Cardiac septum (tissue), 1 donor: Measurements from ENCODE around the gene RBM33. TPM values are rescaled to one million over a fixed set of nuclear protein-coding genes. Genes with fewer than 3 reads are reported as not detected.

ENCODE experiments used
- DNase-seq: peaks from one replicate; pipeline ENCODE4 v3.0.0-alpha.2; 2020; ENCODE audit warnings: low spot score
- intact Hi-C: fragments of 100-400 bp; cut with DNase I; formaldehyde crosslinking; loops from one replicate; pipeline ENCODE4 v1.14.0; 2022
- total RNA-seq: library from RNA; stranded (reverse); fragmentation: NEBNext Ultra II Directional; extraction: Animal tissue kit (Norgen Biotek cat#: 25700); gene quantifications from one replicate; pipeline ENCODE4 v1.2.1, GENCODE V29; 2021
- donor health status: DM: no; HTN: no; CAD: no.

RBM33 gene
- total RNA-seq, 1 donor from 2014 or later, result 41.4 TPM

- intact Hi-C loops, result no loop called here
- no peak for DNase-seq
Observed at GRCh38 chr7:155621418-155621980, 23.0 kb upstream of the RBM33 start.

- intact Hi-C loops, result no loop called here
- DNase-seq, result no peak
Observed at GRCh38 chr7:155624412-155624811, 20.0 kb upstream of the RBM33 start.

DNA sequence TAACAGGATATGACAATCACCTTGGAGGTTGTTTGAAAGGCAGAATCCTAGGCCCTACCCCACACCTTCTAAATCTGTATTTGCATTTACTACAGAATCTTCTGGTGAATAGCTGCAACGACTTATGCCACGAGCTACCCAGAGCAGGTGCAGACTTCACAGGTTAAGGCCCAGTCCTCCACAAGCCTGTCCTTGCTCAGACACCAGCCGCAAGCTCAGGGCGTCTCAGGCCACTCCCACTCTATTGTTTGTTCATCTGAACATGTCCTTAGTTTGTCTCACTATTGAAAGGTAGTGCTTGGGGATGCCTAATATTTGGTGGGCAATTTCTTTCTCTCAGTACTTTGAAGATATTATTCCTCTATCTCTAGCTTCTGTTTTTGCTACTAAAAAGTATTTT lies 18.9 kb upstream of the RBM33 start:
- DNase-seq, result no peak
- intact Hi-C loops, result no loop called here

DNA sequence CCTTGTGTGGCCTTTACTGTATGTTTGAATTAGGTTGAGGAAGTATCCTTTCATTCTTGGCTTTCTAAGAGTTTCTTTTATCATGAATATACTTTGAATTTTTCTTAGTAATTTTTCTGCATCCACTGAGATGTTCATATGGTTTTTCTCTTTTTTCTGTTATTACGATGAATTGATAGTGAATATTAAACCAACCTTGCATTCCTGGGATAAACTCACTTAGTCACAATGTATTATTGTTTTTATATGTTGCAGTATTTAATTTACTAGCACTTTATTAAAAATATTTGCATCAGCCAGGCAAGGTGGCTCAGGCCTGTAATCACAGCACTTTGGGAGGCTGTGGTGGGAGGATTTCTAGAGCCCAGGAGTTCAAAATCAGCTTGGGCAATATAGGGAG lies 15.3 kb upstream of the RBM33 start:
- intact Hi-C loops, result no loop called here
- DNase-seq, result no peak

DNA sequence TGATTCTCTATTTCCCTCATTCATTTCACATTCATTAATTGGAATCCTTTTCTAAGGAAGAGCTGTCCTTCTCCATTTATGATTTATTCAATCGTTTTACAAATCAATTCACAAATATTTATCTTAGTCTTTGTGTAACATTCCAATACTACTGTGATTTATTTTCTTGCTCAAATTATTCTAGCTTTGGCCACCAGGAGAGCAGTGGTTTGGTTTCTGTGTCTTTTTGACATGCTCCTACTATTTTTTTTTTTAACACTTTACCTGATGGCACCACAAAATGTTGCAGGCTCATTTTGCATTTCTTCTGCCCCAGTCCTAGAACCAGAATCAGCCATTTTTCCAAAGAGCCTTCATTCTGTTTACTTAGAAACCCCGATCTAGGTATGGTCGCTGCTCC lies 13.3 kb upstream of the RBM33 start:
- no peak for DNase-seq
- intact Hi-C loops, result no loop called here

DNA sequence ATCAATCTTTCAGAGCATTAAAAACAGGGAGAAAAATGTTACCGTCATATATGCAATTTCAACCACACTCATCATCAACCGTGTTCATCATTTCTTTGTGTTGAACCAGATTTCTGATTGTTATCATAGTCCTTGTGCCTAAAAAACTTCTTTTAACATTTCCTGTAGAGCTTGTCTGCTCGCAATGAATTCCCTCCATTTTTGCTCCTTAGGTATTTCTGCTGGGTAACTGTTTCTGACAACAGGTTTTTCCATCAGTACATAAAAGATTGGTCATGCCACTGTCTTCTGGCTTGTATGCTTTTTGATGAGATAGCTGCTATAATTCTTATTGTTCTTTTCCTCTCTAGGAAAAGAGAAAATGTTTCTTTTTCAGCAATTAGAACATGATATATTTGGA lies 8.6 kb upstream of the RBM33 start:
- no peak for DNase-seq

GRCh38 chr7:155637155-155637554 lies 7.3 kb upstream of the RBM33 start:
- intact Hi-C loops, result no loop called here
- no peak for DNase-seq

More for the DNA sequence above, 8.6 kb upstream of the RBM33 start:
- intact Hi-C loops, result no loop called here

GRCh38 chr7:155638366-155638765 lies 6.1 kb upstream of the RBM33 start:
- DNase-seq, result no peak
- intact Hi-C loops, result no loop called here

DNA sequence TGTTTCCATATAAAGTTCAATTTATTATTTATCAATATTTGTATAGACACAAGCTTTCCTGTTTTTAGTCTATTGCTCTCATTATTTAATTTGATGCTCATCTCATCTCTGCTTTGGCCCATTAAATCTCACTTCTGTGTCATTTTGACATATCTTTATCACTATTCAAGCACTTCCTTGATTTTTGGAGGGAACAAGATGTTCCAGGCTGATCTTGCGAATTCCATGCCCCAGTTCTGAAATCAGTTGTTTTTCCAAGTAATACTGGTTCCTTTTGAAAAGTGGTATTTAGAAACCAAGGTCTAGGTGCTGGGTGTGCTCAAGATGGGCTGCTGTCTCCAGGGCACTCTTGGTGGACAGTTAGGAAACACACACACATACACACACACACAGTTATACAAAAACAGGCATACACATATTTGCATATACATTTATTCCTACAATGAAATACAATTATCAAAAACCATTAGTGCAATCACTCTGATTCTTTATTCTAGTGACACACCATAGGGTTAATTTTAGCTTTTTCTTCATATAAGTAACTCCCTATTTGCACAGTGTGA lies 4.4 kb upstream of the RBM33 start:
- intact Hi-C loops, result loop anchor here (5.0 kb wide), 1 partner anchor 102 kb away; no protein-coding TSS in a partner anchor

DNA sequence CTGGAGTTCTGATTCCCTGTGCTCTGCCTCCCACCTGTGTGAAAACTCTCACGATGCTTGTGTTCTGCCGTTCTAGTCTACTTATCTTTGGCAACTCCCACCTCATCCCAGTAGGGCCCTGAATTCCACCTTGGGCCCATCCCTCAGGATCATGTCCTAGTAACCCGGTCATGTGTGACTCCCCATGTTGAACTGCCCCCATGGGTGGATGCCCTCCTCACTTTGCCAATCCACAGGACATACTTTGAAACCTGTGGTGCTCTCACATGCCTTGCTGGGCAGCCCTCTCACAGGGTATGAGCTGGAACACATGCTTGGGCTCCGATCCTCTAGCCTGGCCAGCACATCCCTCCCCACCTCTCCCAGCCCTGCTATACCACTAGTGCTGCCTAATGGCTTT lies 3.8 kb upstream of the RBM33 start:
- DNase-seq, result no peak
- intact Hi-C loops, result loop anchor here (5.0 kb wide), 1 partner anchor 102 kb away; no protein-coding TSS in a partner anchor

More for the DNA sequence above, 4.4 kb upstream of the RBM33 start:
- DNase-seq, result no peak

DNA sequence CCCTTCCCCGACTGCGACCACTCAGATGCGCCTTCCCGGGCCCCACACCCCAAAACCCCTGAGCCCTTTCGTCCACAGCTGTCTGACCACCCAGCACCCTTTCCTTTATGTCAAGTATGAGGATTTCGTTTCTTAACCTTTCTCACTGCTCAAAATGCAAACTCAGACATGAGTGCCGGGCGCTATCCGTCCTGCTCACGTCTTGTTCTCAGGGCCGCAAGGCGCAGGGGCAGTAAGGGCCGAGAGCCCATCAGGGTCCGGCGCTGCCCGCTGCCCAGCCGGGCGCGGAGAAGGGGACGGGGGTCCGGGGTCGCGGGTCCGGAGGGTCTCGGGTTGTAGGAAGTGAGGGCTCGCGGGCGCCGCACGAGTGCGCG lies 670 bp upstream of the RBM33 start:
- intact Hi-C loops, result loop anchor here (5.0 kb wide), 1 partner anchor 99 kb away; no protein-coding TSS in a partner anchor
- DNase-seq, result no peak

DNA sequence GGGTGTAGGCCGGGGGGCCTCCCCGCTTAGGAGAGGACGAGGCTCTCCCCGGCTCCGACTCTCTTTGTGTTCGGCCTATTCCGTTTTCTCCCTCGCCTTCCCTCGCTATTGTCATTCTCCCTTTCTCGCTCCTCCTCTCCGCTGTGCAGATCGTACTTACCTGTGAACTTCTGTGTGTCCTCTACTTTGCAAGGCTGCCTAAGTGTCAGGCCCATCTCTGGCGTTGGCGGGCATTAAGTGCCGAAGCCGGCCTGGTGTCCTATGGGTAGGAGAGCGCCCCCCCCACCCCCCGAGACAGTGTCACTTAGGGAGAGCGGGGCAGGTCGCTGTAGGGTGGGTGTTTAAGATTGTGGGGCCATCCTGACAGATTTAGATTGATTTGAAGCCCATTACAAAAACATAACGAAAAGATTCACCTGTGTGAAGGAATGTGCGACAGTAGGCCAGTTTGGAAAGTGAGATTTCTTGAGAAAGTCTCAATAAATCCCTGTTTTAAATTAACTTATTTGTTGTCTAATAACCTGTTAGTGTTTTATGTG lies 579 bp downstream of the RBM33 start:
- intact Hi-C loops, result loop anchor here (5.0 kb wide), 1 partner anchor 97 kb away; no protein-coding TSS in a partner anchor

GRCh38 chr7:155645662-155646061 lies 1.2 kb downstream of the RBM33 start:
- intact Hi-C loops, result no loop called here

More for the DNA sequence above, 579 bp downstream of the RBM33 start:
- DNase-seq, result no peak

DNA sequence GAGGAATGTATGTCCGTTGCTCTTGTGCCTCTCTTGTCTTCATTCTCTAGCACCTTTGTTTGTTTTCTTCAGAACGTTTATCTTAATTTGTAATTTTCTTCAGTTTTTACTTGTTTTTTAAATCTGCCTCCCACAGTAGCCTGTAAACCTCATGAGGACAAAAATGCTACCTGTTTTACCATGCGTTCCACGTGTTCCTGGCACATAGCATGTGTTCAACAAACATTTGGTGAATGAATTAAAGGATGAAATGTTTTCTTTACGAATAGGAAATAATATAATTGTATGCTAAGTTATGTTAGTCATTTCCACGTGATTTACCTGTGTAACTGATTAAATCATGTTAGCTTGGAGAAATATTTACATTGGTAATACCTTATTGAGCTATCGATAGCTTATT lies 2.2 kb downstream of the RBM33 start:
- intact Hi-C loops, result no loop called here
- DNase-seq, result no peak

More at GRCh38 chr7:155645662-155646061, 1.2 kb downstream of the RBM33 start:
- DNase-seq, result no peak

DNA sequence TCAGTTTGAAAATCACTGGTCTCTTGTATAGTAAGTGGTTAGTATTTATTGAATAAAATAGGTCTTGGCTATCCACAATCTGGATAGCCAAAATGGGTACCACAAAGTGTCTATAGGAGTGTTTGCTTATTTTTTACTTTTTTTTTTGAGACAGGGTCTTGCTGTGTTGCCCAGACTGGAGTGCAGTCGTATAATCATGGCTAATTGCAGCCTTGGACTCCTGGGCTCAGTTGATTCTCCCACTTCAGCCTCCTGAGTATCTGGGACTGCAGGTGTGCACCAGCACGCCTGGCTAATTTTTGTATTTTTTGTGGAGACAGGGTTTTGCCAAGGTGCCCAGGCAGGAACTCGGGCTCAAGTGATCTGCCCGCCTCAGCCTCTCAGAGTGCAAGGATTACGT lies 2.8 kb downstream of the RBM33 start:
- DNase-seq, result no peak
- intact Hi-C loops, result no loop called here

DNA sequence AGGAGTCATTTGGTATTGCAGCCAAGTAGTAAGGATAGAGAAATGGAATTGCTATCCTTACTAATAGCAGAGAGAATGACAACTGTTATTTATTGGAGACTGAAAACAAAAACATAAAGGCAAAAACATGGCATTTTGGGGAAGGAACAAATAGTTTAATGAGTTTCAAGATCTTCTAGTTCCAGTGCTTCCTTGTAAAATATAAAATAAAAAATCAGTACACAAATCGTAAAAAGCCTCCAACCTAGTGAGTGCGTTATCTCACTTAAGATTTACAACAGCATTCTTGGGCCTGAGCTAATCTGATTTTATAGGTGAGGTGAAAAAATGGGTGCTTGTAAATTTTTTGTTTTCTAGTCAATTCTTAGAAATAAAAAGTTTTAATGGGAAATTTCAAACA lies 3.3 kb downstream of the RBM33 start:
- DNase-seq, result no peak
- intact Hi-C loops, result no loop called here

GRCh38 chr7:155648752-155649339 lies 4.4 kb downstream of the RBM33 start:
- intact Hi-C loops, result no loop called here
- DNase-seq, result no peak

- intact Hi-C loops, result no loop called here
- DNase-seq, result no peak
Observed at GRCh38 chr7:155649588-155649987, 5.1 kb downstream of the RBM33 start.

DNA sequence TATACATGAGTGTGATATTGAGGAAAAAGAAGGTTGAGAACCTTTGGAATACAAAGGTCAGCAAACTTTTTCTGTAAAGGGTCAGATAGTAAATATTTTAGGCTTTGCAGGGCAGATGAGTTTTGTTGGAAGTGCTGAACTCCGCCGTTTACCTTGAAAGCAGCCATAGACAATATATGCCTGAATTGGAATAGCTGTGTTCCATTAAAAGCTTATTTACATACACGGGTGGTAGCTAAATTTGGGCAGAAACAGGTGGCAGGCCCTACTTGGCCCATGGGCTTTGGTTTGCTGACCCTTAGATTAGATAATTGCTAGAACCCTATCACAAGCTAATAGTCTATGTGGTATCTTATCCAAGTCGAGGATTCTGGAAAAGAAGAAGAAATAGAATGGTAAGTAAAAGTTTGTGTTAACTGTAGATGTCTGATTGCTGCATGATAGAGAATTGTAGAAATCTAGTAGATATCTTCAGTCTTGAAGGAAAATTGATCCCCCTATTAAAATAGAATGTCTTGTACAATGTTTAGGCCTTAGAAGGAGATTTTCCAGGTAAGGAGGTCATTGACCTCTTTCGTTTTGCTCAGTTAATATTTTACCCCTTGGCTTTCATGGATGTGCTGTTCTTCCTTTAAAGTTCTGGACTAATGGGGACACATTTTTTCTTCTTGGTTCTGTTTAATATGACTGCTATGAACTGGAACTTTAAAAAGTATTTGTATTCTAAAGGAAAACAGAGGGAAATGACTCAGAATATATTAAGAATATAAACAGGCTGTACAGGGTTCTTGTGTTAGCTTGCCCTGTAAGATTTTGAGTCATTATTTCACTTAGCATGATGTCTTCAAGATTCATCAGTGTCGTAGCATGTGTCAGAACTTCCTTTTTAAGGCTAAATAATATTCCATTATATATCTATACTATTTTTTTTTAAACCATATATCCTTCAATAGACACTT lies 8.0 kb downstream of the RBM33 start:
- DNase-seq, result no peak
- intact Hi-C loops, result no loop called here

DNA sequence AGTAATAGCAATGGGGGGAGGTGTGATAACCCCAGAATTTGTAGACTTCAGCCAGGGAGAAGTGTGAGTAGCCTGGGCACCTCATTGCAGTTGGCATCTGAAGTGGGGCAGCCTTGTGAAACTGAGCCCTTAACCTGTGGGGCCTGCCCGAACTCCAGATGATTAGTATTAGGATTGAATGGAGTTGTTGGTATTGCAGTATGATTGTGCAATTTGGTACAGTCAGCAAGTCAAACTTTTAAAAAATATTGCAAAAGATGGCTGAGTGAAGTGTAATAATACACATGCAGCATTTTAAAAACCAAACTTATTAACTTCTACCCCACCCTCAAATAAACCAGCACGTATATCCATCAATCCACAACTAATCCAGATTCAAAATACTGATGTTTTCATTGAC lies 9.3 kb downstream of the RBM33 start:
- intact Hi-C loops, result no loop called here
- no peak for DNase-seq
